Activated CD8-positive, alpha-beta memory T cell treated with anti-CD3 and anti-CD28 coated beads for 24 hours (primary cell): ENCODE data around the gene CDC42EP3.

Experiments
- DNase-seq: peaks from one replicate; pipeline ENCODE4 v3.0.0-alpha.2; 2020

The CDC42EP3 gene

GRCh38 chr2:37683241-37683640, 11.8 kb upstream of the CDC42EP3 start:
- no peak for DNase-seq

- no peak for DNase-seq
Observed at GRCh38 chr2:37682473-37682872, 11.0 kb upstream of the CDC42EP3 start.

- no peak for DNase-seq
Observed at GRCh38 chr2:37681587-37681986, 10.1 kb upstream of the CDC42EP3 start.

GRCh38 chr2:37679072-37679695, 7.7 kb upstream of the CDC42EP3 start:
- DNase-seq, result no peak

GRCh38 chr2:37676274-37676673, 4.8 kb upstream of the CDC42EP3 start:
- no peak for DNase-seq

GRCh38 chr2:37674946-37675345, 3.5 kb upstream of the CDC42EP3 start:
- DNase-seq, result no peak

- DNase-seq, result no peak
Observed at GRCh38 chr2:37672870-37673184, 1.4 kb upstream of the CDC42EP3 start.

- DNase-seq, result peak; percentile 89
Observed at GRCh38 chr2:37672104-37672869, 845 bp upstream of the CDC42EP3 start.

- DNase-seq, result no peak
Observed at GRCh38 chr2:37671816-37672103, 318 bp upstream of the CDC42EP3 start.

- no peak for DNase-seq
Observed at GRCh38 chr2:37670378-37671008, 949 bp downstream of the CDC42EP3 start.

GRCh38 chr2:37669446-37669845, 2.0 kb downstream of the CDC42EP3 start:
- DNase-seq, result no peak

- no peak for DNase-seq
Observed at GRCh38 chr2:37667704-37668103, 3.7 kb downstream of the CDC42EP3 start.

- DNase-seq, result no peak
Observed at GRCh38 chr2:37666772-37667171, 4.7 kb downstream of the CDC42EP3 start.

- no peak for DNase-seq
Observed at GRCh38 chr2:37665604-37666362, 5.7 kb downstream of the CDC42EP3 start.

- no peak for DNase-seq
Observed at GRCh38 chr2:37665043-37665442, 6.4 kb downstream of the CDC42EP3 start.

GRCh38 chr2:37664231-37664643, 7.2 kb downstream of the CDC42EP3 start:
- no peak for DNase-seq

- DNase-seq, result no peak
Observed at GRCh38 chr2:37663390-37663789, 8.1 kb downstream of the CDC42EP3 start.

GRCh38 chr2:37659723-37660122, 11.7 kb downstream of the CDC42EP3 start:
- DNase-seq, result no peak

- no peak for DNase-seq
Observed at GRCh38 chr2:37658682-37659081, 12.8 kb downstream of the CDC42EP3 start.

GRCh38 chr2:37657471-37657870, 14.0 kb downstream of the CDC42EP3 start:
- DNase-seq, result no peak

GRCh38 chr2:37656512-37657423, 14.7 kb downstream of the CDC42EP3 start:
- DNase-seq, result no peak

GRCh38 chr2:37654932-37655841, 16.3 kb downstream of the CDC42EP3 start:
- no peak for DNase-seq
